HG02970 (cell line): Measurements from ENCODE around the gene UGGT2.
"Not testable (repeated sequence)": the region's sequence is repeated elsewhere in the genome, so short reads cannot be mapped to it uniquely, and the experiment has no call there.

Source experiments
- ATAC-seq: cut with Tn5 transposase; IDR thresholded peaks from one replicate; pipeline ENCODE4 v1.9.1; 2021; ENCODE audit warnings: mild to moderate bottlenecking, moderate library complexity, moderate number of reproducible peaks; ENCODE audit not compliant: unreplicated experiment, low FRiP score

The UGGT2 gene

GRCh38 chr13:95903569-95903968 lies 149.6 kb downstream of the UGGT2 start:
- no peak for ATAC-seq

GRCh38 chr13:95902741-95903140 lies 150.5 kb downstream of the UGGT2 start:
- no peak for ATAC-seq

- no peak for ATAC-seq
Measured at GRCh38 chr13:95898256-95898655, 154.9 kb downstream of the UGGT2 start.

- ATAC-seq = no peak
Measured at GRCh38 chr13:95896301-95896700, 156.9 kb downstream of the UGGT2 start.

- ATAC-seq = no peak
Measured at GRCh38 chr13:95893861-95894260, 159.3 kb downstream of the UGGT2 start.

- ATAC-seq = no peak
Measured at GRCh38 chr13:95882121-95882520, 171.1 kb downstream of the UGGT2 start.

GRCh38 chr13:95880331-95880730 lies 172.9 kb downstream of the UGGT2 start:
- no peak for ATAC-seq

GRCh38 chr13:95874286-95874685 lies 178.9 kb downstream of the UGGT2 start:
- no peak for ATAC-seq

- no peak for ATAC-seq
Measured at GRCh38 chr13:95870421-95870820, 182.8 kb downstream of the UGGT2 start.

- no peak for ATAC-seq
Measured at GRCh38 chr13:95865080-95865615, 188.1 kb downstream of the UGGT2 start.

GRCh38 chr13:95862408-95862807 lies 190.8 kb downstream of the UGGT2 start:
- ATAC-seq = no peak

GRCh38 chr13:95861296-95861695 lies 191.9 kb downstream of the UGGT2 start:
- ATAC-seq = no peak

- ATAC-seq = no peak
Measured at GRCh38 chr13:95858286-95859075, 194.7 kb downstream of the UGGT2 start.

GRCh38 chr13:95845656-95846055 lies 207.5 kb downstream of the UGGT2 start:
- ATAC-seq = not testable (repeated sequence)

- no peak for ATAC-seq
Measured at GRCh38 chr13:95842898-95843297, 210.3 kb downstream of the UGGT2 start.

GRCh38 chr13:95841894-95842293 lies 211.3 kb downstream of the UGGT2 start:
- no peak for ATAC-seq

- no peak for ATAC-seq
Measured at GRCh38 chr13:95834134-95834765, 219.0 kb downstream of the UGGT2 start.

GRCh38 chr13:95833719-95834118 lies 219.5 kb downstream of the UGGT2 start:
- no peak for ATAC-seq

GRCh38 chr13:95833126-95833525 lies 220.1 kb downstream of the UGGT2 start:
- ATAC-seq = no peak

- no peak for ATAC-seq
Measured at GRCh38 chr13:95822303-95822702, 230.9 kb downstream of the UGGT2 start.

- no peak for ATAC-seq
Measured at GRCh38 chr13:95814495-95814894, 238.7 kb downstream of the UGGT2 start.

- ATAC-seq = no peak
Measured at GRCh38 chr13:95813139-95813538, 240.1 kb downstream of the UGGT2 start.
